Medulla oblongata (tissue), 1 donor: Measurements from ENCODE around the gene HLA-E.
"Not testable (repeated sequence)": the region's sequence is repeated elsewhere in the genome, so short reads cannot be mapped to it uniquely, and the experiment has no call there.

Experiments used
- DNase-seq: peaks from one replicate; pipeline ENCODE4 v3.0.0-alpha.2; 2015; ENCODE audit errors: extremely low spot score

HLA-E gene

GRCh38 chr6:30507849-30508827 lies 18.8 kb downstream of the HLA-E start:
- peak; percentile 35 for DNase-seq

GRCh38 chr6:30508890-30509736 lies 19.8 kb downstream of the HLA-E start:
- peak; percentile 51 for DNase-seq

GRCh38 chr6:30510419-30511168 lies 21.3 kb downstream of the HLA-E start:
- no peak for DNase-seq

GRCh38 chr6:30511169-30511546 lies 21.8 kb downstream of the HLA-E start:
- DNase-seq, result no peak

GRCh38 chr6:30513451-30513850 lies 24.1 kb downstream of the HLA-E start:
- no peak for DNase-seq

- no peak for DNase-seq
Measured at GRCh38 chr6:30515106-30515505, 25.8 kb downstream of the HLA-E start.

- DNase-seq, result peak; percentile 86
Measured at GRCh38 chr6:30515944-30516753, 26.8 kb downstream of the HLA-E start.

GRCh38 chr6:30516754-30517076 lies 27.4 kb downstream of the HLA-E start:
- DNase-seq, result not testable (repeated sequence)

GRCh38 chr6:30517767-30518504 lies 28.6 kb downstream of the HLA-E start:
- DNase-seq, result not testable (repeated sequence)

GRCh38 chr6:30518505-30519145 lies 29.3 kb downstream of the HLA-E start:
- DNase-seq, result not testable (repeated sequence)

- DNase-seq, result no peak
Measured at GRCh38 chr6:30520522-30520921, 31.2 kb downstream of the HLA-E start.

- DNase-seq, result not testable (repeated sequence)
Measured at GRCh38 chr6:30521082-30521481, 31.8 kb downstream of the HLA-E start.

- not testable (repeated sequence) for DNase-seq
Measured at GRCh38 chr6:30521952-30522351, 32.6 kb downstream of the HLA-E start.

- not testable (repeated sequence) for DNase-seq
Measured at GRCh38 chr6:30526444-30526843, 37.1 kb downstream of the HLA-E start.

GRCh38 chr6:30529349-30529875 lies 40.1 kb downstream of the HLA-E start:
- DNase-seq, result peak; percentile 33

- no peak for DNase-seq
Measured at GRCh38 chr6:30530014-30530413, 40.7 kb downstream of the HLA-E start.

GRCh38 chr6:30533460-30534294 lies 44.4 kb downstream of the HLA-E start:
- DNase-seq, result no peak

- DNase-seq, result no peak
Measured at GRCh38 chr6:30537931-30538330, 48.6 kb downstream of the HLA-E start.
